Upper lobe of left lung (tissue), 4 donors: Measurements from ENCODE around the gene TAF4.

ENCODE experiments used
- CTCF ChIP-seq, 6 experiments: fragments of 450-650 bp in 4 of 6; fragments of 200-600 bp in 2 of 6; sonication (generic) in 2 of 6; IDR thresholded peaks; one replicate each; pipeline ENCODE4 v1.5.1; 2016 to 2019; ENCODE audit warnings: antibody characterized with exemption in 6 of 6
- EP300 ChIP-seq, 4 donors: sonication (generic); formaldehyde crosslinking; IDR thresholded peaks; one replicate each; pipeline ENCODE4 v1.5.1; 2017; ENCODE audit warnings: antibody characterized with exemption in 4 of 4, control low read depth in 2 of 4
- POLR2A ChIP-seq, 4 donors: fragments of 450-650 bp; IDR thresholded peaks; one replicate each; pipeline ENCODE4 v1.5.1; 2016 to 2017; ENCODE audit warnings: antibody characterized with exemption in 4 of 4, mild to moderate bottlenecking in 2 of 4
- POLR2AphosphoS5 ChIP-seq, 2 donors: sonication (generic); formaldehyde crosslinking; IDR thresholded peaks; one replicate each; pipeline ENCODE4 v1.5.1; 2017; ENCODE audit warnings: antibody characterized with exemption in 2 of 2

DNA sequence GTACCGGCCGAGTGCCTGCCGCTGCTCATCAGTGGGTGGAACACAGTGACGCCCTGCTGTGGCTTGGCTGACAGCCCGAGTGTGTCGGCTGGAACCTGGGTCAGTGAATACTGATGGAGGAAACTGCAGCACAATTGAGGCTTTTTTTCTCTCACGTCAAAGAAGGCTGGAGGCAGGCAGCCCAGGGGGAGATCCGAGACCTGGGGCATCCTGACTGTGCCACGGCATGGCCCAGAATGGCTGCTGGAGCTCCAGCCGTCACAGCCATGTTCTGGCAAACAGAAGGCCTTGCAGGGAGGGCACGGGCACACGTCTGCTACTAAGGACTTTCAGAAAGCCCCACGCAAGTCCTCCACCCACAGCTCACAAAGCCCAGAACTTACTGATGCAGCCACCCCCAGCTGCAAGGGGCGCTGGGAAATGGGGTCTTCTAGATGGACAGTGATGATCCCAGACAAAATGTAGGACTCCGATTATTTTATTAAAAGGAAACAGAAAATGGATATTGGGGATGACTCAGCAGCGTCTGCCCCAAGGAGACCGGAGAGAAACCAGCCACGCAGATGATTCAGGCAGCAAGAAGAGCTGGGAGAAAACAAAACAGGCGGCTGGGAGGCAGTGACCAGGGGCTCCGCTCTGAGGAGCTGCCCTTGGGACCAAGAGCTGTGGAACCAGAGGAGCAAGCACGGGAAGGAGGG is 140.0 kb downstream of the TAF4 start:
- TF ChIP-seq CTCF (IDR thresholded peaks at IDR 0.05) (no peak), POLR2AphosphoS5 (IDR thresholded peaks at IDR 0.05) (no peak), POLR2A (IDR thresholded peaks at IDR 0.05) (no peak), EP300 (IDR thresholded peaks at IDR 0.05) (no peak)
